GM19395 (cell line): Measurements from ENCODE around the gene IFITM10.
"Not testable (repeated sequence)": the region's sequence is repeated elsewhere in the genome, so short reads cannot be mapped to it uniquely, and the experiment has no call there.

Source experiments
- ATAC-seq: cut with Tn5 transposase; IDR thresholded peaks from one replicate; pipeline ENCODE4 v1.9.1; 2021; ENCODE audit warnings: mild to moderate bottlenecking, moderate library complexity; ENCODE audit not compliant: unreplicated experiment

IFITM10 gene

DNA sequence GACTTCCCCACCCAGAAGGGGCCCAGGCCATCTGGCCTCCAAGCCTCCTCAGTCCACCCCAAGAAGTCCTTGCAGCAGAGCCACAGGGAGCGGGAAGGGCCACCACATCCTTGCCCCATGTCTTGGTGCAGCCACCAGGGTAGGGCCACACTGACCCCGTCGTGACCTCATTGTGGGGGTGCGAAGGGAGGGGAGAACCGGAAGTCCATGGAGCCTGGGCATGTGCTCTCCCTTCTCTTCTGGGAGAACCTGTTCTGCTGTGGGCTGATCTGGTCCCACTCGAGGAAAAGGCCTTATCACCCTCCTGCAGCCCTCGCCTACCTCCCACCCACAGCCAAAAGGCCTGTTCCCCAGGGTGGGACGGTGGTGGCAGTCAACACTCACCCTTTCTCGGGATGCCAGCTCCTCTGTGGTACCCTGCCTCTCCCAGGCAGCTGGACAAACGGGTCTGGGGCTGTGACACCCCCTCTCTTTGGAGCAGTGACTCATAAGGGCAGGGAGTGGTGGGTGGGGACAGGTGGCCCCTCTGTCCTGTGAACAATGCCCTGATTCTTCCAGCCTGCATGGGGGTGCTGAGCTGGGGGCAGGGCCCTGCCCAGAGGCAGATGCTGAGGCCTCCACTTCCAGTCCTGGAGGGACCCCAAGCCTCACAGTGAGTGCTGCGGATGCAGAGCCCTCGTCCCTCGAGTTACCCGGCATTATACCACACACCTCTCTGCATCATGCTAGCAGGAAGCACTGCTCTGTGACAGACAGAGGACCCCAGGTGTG is 27.9 kb upstream of the IFITM10 start:
- no peak for ATAC-seq

DNA sequence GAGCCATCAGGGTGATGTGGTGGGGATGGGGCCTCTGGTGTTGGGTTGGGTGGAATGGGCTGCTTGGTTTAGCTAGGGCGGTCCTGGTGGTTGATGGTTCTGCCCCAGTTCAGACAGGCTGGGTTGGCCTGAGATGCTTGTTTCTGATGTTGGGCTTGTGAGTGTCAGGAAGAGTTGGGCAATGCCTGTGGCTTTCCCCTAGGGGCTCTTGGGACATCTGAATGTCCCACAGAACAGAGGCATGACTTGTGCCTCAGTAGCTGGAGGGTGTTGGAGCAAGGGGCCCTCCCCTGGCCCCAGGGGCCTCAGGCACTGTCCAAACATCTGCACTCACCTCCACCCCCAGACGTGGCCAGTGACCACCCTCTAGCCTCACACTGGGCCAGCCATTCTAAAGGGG is 27.3 kb upstream of the IFITM10 start:
- no peak for ATAC-seq

DNA sequence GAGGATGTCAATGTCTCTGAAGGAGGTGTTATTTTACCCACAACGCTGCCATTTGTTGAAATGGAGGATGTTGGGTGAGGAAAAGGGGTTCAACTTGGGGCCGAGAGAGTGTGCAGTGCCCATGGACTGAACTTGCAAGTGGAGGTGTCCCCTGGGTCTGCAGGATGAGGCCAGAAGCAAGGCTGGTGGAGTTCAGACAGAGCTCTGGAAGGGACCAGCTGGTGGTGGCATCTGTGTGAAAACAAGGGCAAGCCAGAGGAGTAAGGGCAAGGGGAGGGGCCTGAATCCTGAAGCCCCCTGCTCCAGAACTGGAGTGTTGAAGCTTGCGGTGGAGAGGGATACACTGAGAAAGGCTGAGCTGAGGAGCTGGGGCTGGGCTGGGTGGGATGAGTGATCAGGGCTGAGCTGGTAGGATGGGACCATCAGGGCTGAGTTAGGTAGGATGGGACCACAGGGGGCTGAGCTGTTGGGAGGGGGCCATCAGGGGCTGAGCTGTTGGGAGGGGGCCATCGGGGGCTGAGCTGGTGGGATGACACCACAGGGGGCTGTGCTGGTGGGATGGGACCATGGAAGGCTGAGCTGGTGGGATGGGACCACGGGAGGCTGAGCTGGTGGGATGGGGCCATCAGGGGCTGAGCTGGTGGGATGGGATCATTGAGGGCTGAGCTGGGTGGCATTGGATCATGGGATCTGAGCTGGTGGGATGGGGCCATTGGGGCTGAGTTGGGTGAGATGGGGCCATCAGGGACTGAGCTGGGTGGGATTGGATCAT is 26.7 kb upstream of the IFITM10 start:
- ATAC-seq, result no peak

DNA sequence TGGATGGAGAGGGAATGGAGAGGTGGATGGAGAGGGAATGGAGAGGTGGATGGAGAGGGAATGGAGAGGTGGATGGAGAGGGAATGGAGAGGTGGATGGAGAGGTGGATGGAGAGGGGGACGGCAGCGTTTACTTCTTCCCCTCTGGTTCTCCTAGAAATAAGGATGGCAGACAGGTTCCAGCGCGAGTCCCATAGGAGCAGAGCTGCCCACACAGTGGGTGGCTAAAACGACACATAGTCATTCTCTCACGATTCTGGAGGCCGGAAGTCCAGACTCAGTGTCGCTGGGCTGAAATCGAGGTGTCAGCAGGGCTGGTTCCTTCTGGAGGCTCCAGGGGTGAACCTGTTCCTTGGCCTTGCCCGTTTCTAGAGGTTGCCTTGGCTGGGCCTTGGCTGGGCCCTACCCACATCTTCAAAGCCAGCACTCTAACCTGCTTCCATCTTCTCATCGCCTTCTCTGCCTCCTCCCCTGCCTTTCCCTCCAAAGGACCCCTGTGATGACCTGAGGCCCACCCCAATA is 26.0 kb upstream of the IFITM10 start:
- ATAC-seq, result no peak

DNA sequence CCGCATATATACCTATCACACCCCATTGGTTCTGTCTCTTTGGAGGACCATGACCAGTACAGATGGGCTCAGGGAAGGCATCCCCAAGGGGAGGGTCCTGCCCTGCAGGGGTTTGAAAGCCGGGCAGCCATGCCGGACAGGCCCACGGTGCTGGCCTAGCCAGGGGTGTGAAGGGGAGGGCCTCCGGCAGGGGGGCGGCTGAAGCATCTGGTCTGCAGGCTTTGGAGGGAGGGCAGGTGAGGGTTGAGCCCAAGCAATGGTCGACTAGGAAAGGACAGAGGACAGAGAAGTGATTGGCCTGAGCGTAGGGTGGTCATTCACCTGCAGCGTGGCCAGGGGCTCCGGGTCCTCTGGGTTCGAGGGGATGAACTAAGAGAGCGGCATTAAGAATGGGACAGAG is 24.5 kb upstream of the IFITM10 start:
- ATAC-seq, result no peak

DNA sequence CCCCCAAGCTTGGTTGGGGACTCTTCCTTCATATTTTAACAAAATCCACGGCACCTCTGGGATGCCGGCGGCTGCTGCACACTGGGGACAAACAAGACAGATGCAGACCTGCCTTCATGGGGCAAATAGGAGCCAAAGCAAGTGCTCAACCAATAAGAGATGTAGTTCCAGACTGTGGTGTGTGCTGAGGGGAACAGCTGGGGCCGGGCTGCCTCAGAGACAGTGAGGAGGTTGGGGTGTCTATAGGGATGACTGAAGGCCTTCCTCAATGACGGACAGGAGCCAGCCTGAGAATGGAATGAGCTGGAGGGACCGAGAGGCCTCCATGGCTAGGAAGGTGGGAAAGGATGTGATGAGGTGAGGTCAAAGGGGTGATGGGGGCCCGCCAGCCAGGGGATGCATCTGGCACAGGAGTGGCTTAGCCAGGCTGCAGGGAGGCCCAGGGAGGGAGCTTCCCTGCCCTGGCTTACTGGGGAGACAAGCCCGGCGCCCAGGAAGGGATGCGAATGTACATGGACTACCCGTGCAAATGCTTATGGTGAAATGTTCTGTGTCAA is 23.7 kb upstream of the IFITM10 start:
- ATAC-seq, result no peak

DNA sequence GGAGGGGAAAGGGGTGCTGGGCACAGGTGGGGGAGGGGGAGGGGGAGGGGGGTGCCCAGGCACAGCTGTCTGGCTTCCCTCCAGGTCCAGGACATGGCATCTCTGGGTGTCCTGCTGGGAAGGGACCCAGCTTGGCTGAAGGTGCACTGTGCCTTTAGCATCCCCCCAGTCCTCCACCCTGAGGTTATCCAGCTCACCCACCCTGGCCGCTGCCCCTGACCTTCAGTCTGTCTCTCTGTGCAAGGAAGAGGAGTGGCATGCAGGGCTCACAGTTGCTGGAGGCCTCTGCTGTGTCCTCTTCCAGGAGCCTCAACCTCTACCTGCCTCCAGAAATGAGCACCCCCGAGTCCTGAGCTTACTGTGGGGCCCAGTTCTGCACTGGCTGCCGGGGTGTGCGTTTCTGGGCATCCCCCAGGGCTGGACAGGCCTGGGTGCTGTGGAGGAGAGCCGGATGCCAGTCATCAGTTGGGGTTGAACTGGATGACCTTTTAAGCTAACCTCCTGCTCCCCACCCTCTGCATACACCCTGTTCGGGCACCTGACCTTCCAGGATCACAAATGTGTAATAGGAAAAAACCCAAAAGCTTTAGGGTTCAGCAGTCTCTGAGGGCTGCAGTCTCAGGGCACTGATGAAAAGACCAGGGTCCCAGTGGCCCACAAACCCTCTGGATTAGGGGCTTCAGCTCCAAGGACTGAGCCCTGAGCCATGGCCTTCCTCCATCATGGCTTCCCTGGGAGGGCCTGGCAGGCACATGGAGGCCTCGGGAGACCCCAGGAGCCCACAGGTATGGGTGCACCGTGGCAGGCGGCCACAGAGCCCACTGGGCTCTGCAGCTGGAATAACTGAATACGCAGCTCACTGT is 23.0 kb upstream of the IFITM10 start:
- no peak for ATAC-seq

DNA sequence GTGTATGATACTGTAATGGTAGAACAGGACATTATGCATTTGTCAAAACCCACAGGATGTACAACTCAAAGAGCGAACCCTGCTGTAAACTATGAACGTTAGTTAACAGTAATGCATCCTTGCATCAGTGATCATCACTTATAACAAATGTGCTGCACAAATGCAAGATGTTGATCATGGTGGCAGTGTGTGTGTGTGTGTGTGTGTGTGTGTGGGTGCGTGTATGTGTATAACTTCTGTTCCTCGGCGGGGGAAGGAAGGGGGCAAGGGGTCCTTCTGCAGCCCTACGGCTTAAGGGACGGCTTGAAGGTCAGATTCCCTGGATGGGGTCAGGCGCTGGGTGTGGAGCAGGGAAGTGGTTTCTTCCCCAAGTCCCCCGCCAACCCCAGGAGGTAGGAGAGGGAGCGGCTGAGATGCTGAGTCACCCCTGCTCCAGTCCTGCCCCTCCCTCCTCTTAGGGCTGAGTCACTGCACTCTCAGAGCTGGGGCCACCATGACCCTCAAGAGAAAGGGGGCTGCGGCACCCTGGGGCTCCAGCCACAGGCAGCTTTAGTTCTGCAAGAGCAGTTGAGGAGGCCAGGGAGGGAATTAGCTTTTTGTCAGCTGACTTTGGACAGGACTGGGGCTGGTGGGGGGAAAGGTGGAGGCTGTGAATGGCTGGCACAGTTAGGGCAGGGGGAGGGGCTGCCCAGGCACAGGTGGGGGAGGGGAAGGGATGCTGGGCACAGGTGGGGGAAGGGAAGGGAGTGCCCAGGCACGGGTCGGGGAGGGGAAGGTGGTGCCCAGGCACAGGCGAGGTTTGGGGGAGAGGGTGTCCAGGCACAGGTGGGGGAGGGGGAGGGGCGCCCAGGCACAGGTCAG is 22.1 kb upstream of the IFITM10 start:
- ATAC-seq, result no peak

DNA sequence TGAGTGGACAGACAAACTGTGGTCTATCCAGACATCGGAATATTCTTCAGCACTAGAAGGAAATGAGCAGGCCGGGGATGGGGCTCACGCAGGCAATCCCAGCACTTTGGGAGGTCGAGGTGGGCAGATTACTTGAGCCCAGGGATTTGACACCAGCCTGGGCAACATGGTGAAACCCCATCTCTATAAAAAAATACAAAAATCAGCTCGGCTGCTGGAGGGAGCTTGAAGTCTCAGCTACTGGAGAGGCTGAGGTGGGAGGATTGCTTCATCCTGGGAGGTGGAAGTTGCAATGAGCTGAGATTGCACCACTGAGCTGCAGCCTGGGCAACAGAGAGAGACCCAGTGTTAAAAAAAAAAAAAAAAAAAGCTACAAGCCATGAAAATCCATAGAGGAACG is 21.3 kb upstream of the IFITM10 start:
- ATAC-seq, result no peak

DNA sequence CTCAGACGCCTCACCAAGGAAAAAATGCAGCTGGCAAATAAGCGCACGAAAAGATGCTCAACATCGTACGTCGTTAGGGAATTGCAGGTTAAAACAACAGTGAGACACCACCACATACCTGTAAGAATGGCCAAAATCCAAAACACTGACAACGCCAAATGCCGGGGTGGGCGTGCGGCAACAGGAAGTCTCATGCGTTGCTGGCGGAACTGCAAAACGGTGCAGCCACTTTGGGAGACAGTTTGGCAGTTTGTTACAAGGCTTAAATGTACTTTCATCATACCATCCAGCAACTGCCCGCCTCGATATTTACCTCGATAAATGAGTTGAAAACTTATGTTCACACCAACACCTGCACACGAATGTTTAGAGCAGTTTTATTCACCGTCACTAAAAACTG is 20.9 kb upstream of the IFITM10 start:
- no peak for ATAC-seq

DNA sequence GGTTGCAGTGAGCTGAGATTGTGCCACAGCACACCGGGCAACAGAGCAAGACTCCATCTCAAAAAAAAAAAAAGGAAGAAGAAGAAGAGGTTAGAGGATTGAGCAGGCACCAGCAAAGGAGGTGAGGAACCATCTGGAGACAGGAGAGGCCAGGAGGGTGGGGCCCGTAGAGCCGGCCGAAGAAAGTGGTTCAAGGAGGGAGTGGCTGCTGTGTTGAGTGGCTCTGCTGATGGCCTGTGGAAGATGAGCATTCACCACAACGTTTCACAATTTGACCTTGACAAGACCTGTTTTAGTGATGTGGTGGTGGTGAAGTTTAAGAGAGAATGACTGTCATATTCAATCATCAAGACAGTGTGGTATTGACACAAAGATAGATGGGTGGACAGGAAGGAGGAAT is 20.1 kb upstream of the IFITM10 start:
- no peak for ATAC-seq

DNA sequence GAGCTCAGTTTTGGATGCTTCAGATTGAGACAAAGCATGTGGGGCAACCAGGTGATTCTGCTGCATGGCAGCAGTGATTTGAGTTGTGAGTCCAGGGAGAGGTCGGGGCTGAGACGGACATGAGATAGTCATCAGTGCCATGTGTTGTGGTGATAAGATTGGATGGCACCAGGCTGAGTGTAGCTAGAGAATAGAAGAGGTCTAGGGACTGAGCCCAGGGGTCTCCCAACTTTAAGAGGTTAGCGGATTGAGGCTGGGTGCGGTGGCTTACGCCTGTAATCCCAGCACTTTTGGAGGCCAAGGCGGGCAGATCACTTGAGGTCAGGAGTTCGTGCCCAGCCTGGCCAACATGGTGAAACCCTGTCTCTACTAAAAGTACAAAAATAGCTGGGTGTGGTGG is 19.7 kb upstream of the IFITM10 start:
- ATAC-seq, result no peak

DNA sequence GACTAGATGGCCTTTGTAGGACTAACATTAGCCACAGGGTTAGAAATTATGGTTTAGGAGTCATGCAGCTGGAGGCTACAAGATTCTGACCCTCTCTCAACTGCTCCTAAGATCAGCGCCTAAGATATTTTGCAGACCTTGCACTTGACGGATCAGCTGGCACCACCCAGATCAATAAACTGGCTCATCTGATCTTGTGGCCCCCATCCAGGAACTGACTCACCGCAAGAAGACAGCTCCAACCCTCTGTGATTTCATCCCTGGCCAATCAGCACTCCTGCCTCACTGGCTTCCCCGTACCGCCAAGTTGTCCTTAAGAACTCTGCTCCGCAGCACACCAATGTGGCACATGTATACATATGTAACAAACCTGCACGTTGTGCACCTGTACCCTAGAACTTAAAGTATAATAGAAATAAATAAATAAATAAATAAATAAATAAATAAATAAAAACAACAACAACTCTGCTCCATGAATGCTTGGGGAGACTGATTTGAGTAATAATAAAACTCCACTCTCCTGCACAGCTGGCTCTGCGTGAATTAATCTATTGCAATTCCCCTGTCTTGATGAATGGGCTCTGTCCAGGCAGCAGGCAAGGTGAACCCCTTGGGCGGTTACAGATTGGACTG is 19.0 kb upstream of the IFITM10 start:
- ATAC-seq, result not testable (repeated sequence)

DNA sequence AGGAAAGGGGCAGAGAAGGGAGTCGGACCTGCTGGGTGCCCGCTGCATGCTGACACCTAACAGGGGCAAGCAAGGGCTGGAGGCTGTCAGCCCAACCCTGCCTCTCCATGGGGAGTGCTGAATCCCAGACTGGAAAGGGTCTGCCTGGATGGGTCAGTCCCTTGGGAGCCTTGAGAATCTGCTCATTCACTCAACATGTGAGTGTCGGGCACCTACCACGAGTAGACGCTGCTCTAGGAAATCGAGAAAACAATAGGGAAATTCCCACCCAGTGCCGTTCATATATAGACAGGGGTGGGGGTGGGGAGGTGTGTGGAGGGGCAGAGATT is 17.7 kb upstream of the IFITM10 start:
- ATAC-seq, result no peak

DNA sequence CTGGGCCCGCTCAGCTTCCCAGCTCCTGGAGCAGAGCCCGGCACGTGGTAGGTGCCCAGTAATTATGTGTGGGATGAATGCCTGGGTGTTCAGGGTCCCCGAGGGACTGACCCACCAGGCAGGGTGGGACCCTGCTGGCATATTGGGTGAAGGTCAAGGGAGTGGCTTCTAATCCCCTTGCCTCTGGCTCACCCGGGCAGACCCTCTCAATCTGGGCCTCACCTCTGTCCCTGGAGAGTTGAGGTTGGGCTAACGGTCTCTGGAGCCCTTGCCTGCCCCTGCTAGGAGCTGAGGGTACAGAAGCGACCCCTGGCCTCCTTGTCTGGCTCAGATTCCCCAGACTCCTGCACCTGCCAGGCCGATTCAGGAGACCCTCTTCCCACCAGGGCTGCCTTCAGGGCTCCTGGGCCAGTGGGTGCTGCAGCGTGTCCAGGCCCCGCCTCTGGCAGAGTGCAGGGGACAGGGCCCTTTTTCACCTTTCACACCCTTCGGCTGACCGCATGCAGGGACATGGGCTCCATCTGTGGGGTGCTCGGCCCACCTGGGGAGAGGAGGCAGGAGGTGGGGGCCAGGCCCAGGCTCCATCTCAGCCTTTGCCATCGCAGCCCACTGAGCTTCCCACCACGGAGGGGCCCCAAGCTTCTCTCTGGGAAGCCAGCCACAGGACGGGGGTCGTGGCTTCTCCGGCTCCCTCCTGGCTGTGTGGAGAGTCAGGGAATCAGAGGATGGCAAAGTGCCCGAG is 17.2 kb upstream of the IFITM10 start:
- ATAC-seq, result no peak

DNA sequence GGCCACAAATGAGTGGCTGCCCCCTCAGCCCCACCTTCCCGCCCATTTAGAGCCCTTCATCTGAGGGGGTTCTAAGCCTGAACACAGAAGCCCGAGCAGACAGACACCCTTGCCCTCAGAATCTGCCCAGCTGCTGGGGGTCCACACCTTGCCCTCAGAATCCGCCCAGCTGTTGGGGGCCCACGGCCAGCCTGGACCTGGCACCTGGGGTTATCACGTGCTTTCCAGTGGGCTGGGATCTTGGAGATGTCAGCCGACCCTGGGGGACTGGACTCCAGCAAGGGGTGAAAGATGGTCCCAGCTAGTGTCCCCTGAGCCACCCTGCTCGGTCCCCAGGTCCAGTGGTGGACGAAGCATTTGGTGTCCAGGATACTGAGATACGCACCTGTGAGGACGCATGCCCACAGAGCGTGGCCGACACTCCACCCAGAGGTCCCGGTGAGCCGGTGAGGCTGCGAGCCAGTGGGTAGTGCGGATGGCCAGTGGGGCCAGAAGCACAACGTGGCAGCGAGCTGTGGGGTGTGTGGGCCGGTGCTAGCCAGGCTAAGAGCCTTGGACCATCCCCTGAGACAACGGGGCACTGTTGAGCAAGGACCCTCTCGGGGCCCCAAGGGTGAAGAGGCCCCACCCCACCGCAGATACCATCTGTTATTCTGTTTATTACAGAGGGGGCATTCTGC is 16.5 kb upstream of the IFITM10 start:
- no peak for ATAC-seq

DNA sequence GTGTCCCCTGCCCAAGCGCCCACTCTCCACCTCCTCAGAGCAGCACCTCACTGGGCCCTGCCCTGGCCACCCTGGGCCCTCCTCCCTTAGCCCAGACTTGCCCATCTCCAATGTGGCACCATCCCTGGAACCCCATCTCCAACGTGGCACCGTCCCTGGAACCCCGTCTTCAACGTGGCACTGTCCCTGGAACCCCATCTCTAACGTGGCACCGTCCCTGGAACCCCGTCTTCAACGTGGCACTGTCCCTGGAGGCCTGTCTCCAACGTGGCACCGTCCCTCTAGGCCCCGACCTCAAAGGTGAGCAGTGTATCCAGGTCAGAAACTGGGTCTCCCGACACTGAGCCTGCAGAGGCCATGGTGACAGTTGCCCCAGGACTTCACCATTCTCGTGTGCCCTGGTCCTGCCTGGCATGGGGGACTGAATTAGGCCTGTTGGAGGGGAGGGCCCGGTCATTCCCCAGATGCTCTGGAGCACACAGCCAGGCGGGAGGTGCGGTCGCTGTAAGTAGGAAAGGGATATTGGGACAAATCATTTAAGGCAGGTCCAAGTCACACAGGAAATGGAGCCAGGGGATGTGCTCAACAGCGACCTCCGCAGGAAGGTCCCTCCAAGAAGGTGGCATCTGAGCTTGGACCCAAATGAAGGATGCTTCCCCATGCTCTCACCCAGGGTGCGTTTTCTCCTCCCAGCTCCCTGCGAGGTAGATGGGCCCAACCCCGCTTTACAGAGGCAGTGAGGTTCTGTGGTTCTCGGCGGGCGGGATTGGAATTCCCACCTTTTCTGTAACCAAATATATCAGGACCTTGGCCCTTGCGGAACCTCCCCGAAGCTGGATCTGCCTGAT is 15.7 kb upstream of the IFITM10 start:
- no peak for ATAC-seq
